IMR-90 (cell line): ENCODE results near the gene EEPD1. TPM values are rescaled to one million over a fixed set of nuclear protein-coding genes. Genes with fewer than 3 reads are reported as not detected.

Source experiments
- ATAC-seq: fragments of 200-7000 bp; cut with Tn5 transposase; 2 replicates; pipeline ENCODE4 v1.9.1; 2020; ENCODE audit warnings: low read depth, mild to moderate bottlenecking, moderate library complexity
- BruUV-seq: library from RNA; stranded (reverse); fragments of 400-500 nt; replicated peaks from 2 replicates; lab custom pipeline; 2021; lab: Mats Ljungman, UMichigan
- CTCF ChIA-PET: fragments of 300-600 bp; formaldehyde crosslinking; extraction: SDS; loops from one replicate; lab custom pipeline; 2021; ENCODE audit warnings: antibody characterized with exemption; lab: Yijun Ruan, JAX
- POLR2A ChIA-PET: fragments of 300-600 bp; sonication (Branson Sonifier 250); formaldehyde crosslinking; loops from one replicate; lab custom pipeline; 2022; ENCODE audit warnings: antibody characterized with exemption; ENCODE audit not compliant: unreplicated experiment; lab: Charles Lee
- DNase-seq: peaks from one replicate; pipeline ENCODE4 v3.0.0; 2013
- H2AFZ ChIP-seq: replicated peaks from 2 replicates; pipeline ENCODE3; 2013; ENCODE audit warnings: low read length, mild to moderate bottlenecking; ENCODE audit not compliant: poor library complexity
- H2AK5ac ChIP-seq: 2 replicates; pipeline ENCODE4 v1.6.1; 2013; ENCODE audit warnings: low read depth, low read length, inconsistent platforms
- H2AK9ac ChIP-seq: replicated peaks from 2 replicates; pipeline ENCODE3; 2013; ENCODE audit warnings: mild to moderate bottlenecking, low read depth, low read length, moderate library complexity; ENCODE audit not compliant: poor library complexity
- H2BK120ac ChIP-seq: 2 replicates; pipeline ENCODE4 v1.6.1; 2013; ENCODE audit warnings: low read depth, low read length, inconsistent platforms
- H2BK15ac ChIP-seq: 3 replicates; pipeline ENCODE4 v1.6.1; 2013; ENCODE audit warnings: low read depth, low read length, inconsistent platforms
- H2BK20ac ChIP-seq: 2 replicates; pipeline ENCODE4 v1.6.1; 2013; ENCODE audit warnings: low read depth, mild to moderate bottlenecking, inconsistent platforms, low read length, moderate library complexity
- H2BK5ac ChIP-seq: 2 replicates; pipeline ENCODE4 v1.6.1; 2013; ENCODE audit warnings: mild to moderate bottlenecking, low read depth, low read length, inconsistent platforms; ENCODE audit not compliant: poor library complexity, severe bottlenecking
- H3K14ac ChIP-seq: replicated peaks from 2 replicates; pipeline ENCODE4 v1.6.1; 2013; ENCODE audit warnings: low read depth, low read length, inconsistent platforms
- H3K18ac ChIP-seq: 2 replicates; pipeline ENCODE4 v1.6.1; 2013; ENCODE audit warnings: low read depth, low read length, control low read depth
- H3K23ac ChIP-seq: 2 replicates; pipeline ENCODE4 v1.6.1; 2013; ENCODE audit warnings: low read depth, low read length, inconsistent platforms
- H3K27ac ChIP-seq: 2 replicates; pipeline ENCODE4 v1.5.1; 2013; ENCODE audit warnings: mild to moderate bottlenecking, control low read depth, low read length; ENCODE audit not compliant: insufficient read depth
- H3K27me3 ChIP-seq: 2 replicates; pipeline ENCODE4 v1.6.1; 2013; ENCODE audit warnings: low read length; ENCODE audit not compliant: control insufficient read depth, insufficient read depth
- H3K36me3 ChIP-seq: 2 replicates; pipeline ENCODE4 v1.6.1; 2013; ENCODE audit warnings: low read length, mixed read lengths; ENCODE audit not compliant: control insufficient read depth, insufficient read depth
- H3K4ac ChIP-seq: 2 replicates; pipeline ENCODE4 v1.6.1; 2013; ENCODE audit warnings: low read depth, low read length, inconsistent platforms
- H3K4me1 ChIP-seq: 2 replicates; pipeline ENCODE4 v1.6.1; 2013; ENCODE audit warnings: low read length, mixed read lengths; ENCODE audit not compliant: control insufficient read depth, insufficient read depth
- H3K4me2 ChIP-seq: 2 replicates; pipeline ENCODE4 v1.6.1; 2013; ENCODE audit warnings: low read depth, mild to moderate bottlenecking, control low read depth, low read length, moderate library complexity
- H3K4me3 ChIP-seq: 2 replicates; pipeline ENCODE4 v1.5.1; 2013; ENCODE audit warnings: low read depth, mild to moderate bottlenecking, control low read depth, low read length, moderate library complexity; ENCODE audit not compliant: insufficient read depth
- H3K56ac ChIP-seq: 2 replicates; pipeline ENCODE4 v1.6.1; 2013; ENCODE audit warnings: low read length, inconsistent platforms; ENCODE audit not compliant: insufficient read depth; ENCODE audit errors: extremely low read depth
- H3K79me1 ChIP-seq, 2 experiments: 2 replicates each; pipeline ENCODE4 v1.6.1; 2013; ENCODE audit warnings: low read length in 2 of 2, inconsistent platforms in 1 of 2, low read depth in 1 of 2
- H3K9ac ChIP-seq: 2 replicates; pipeline ENCODE4 v1.6.1; 2013; ENCODE audit warnings: low read depth, low read length, control low read depth
- H3K9me1 ChIP-seq: 2 replicates; pipeline ENCODE4 v1.6.1; 2013; ENCODE audit warnings: low read length, inconsistent platforms; ENCODE audit not compliant: insufficient read depth
- H3K9me3 ChIP-seq: 2 replicates; pipeline ENCODE4 v1.6.1; 2013; ENCODE audit warnings: low read length; ENCODE audit not compliant: control insufficient read depth, insufficient read depth
- H4K20me1 ChIP-seq: 2 replicates; pipeline ENCODE4 v1.6.1; 2013; ENCODE audit warnings: low read length, inconsistent platforms; ENCODE audit not compliant: insufficient read depth
- H4K5ac ChIP-seq: 2 replicates; pipeline ENCODE4 v1.6.1; 2013; ENCODE audit warnings: mild to moderate bottlenecking, low read depth, low read length, control low read depth
- H4K8ac ChIP-seq, 2 experiments: 2 replicates each; pipeline ENCODE4 v1.6.1; 2013; ENCODE audit warnings: low read depth in 2 of 2, low read length in 2 of 2, control low read depth in 1 of 2, inconsistent platforms in 1 of 2
- H4K91ac ChIP-seq: 2 replicates; pipeline ENCODE4 v1.6.1; 2013; ENCODE audit warnings: low read depth, low read length, inconsistent platforms; ENCODE audit not compliant: insufficient read depth
- FOS ChIP-seq: fragments of 150-350 bp; IDR thresholded peaks from 2 replicates; pipeline ENCODE4 v1.6.1; 2016; ENCODE audit warnings: low read depth, low read length
- WGBS, 2 experiments: methylation state at CpG; one replicate each; pipeline versions ENCODE4 v1.1.5 to v1.1.7; 2013; ENCODE audit warnings: missing lambda C conversion rate in 2 of 2; ENCODE audit not compliant: insufficient read length in 1 of 2; ENCODE audit errors: extremely low coverage in 2 of 2; 5-methylcytosine and 5-hydroxymethylcytosine counted together
- dilution Hi-C: fragments of 300-500 bp; cut with HindIII; formaldehyde crosslinking; loops from one replicate; pipeline ENCODE4 v1.14.3; 2018; ENCODE audit warnings: low sequenced_read_pairs; ENCODE audit not compliant: unreplicated experiment
- in situ Hi-C: fragments of 300-500 bp; cut with MboI; formaldehyde crosslinking; loops from 3 replicates; pipeline ENCODE4 v1.14.3; 2019; ENCODE audit warnings: low sequenced_read_pairs, inconsistent platforms, mixed read lengths
- intact Hi-C: fragments of 100-400 bp; cut with micrococcal nuclease; formaldehyde crosslinking; loops from 2 replicates; pipeline ENCODE4 v1.10.0; 2022
- polyA plus RNA-seq, 3 experiments: library from polyadenylated mRNA; depleted of rRNA; stranded (reverse); fragments of >200 nt; gene quantifications; 2 replicates each; pipeline ENCODE4 v1.2.3, GENCODE V29; 2012; ENCODE audit warnings: low replicate concordance in 1 of 3
- total RNA-seq: library from RNA; depleted of rRNA; stranded (reverse); fragments of >200 nt; gene quantifications from 2 replicates; pipeline ENCODE4 v1.2.3, GENCODE V29; 2012
- TF ChIP-seq, protein P1 (sequence below): conservative IDR thresholded peaks from 2 replicates; pipeline ENCODE4 v1.5.1; 2012; ENCODE audit warnings: mild to moderate bottlenecking, low read depth, low read length, improper control_type of control experiment

Gene EEPD1
- total and polyA plus RNA-seq, 2 of the 4 experiments (the other 2 are of a cell fraction) = 7.3 to 15.2 TPM

- CTCF ChIA-PET = no interaction called here
- in situ Hi-C loops = no loop called here
- no CpG with 5 or more reads among the region's 1 CpG for WGBS, 2 experiments
Measured at GRCh38 chr7:36161996-36162395, 8.9 kb downstream of the EEPD1 start.

More at GRCh38 chr7:36161996-36162395, 8.9 kb downstream of the EEPD1 start:
- no TSS peak for BruUV-seq
- ATAC-seq (no peak), DNase-seq (no peak)
- Histone ChIP-seq H3K18ac (no peak overlapping the region), H3K9me3 (no peaks in the 10 kb centered on the region), H3K79me1 (peaks cover 16 to 52% of the 10 kb centered on the region in 2 experiments), H3K14ac (no peak overlapping the region), H2AK9ac (no peak overlapping the region), H3K23ac (no peak overlapping the region), H2AK5ac (no peak overlapping the region), H3K36me3 (peaks cover 1% of the 10 kb centered on the region), H2BK120ac (no peak overlapping the region), H4K20me1 (no peaks in the 10 kb centered on the region; the same call in 1 of the 2 replicates), H3K27me3 (no peaks in the 10 kb centered on the region), H3K4ac (no peak overlapping the region), H2BK5ac (no peak overlapping the region), H3K9ac (no peak overlapping the region), H2BK20ac (no peak overlapping the region), H3K9me1 (peaks cover 14% of the 10 kb centered on the region), H3K4me2 (no peak overlapping the region), H3K27ac (no peak overlapping the region), H2BK15ac (no peak overlapping the region), H4K8ac (no peak overlapping the region), H4K91ac (no peak overlapping the region), H2AFZ (no peak overlapping the region), H3K56ac (no peak overlapping the region), H3K4me3 (no peak overlapping the region), H4K5ac (no peak overlapping the region), H3K4me1 (peaks cover 2% of the 10 kb centered on the region; the same call in 1 of the 2 replicates)
- dilution Hi-C loops (no loop called here), intact Hi-C loops (no loop called here)
- TF ChIP-seq, protein P1, sequence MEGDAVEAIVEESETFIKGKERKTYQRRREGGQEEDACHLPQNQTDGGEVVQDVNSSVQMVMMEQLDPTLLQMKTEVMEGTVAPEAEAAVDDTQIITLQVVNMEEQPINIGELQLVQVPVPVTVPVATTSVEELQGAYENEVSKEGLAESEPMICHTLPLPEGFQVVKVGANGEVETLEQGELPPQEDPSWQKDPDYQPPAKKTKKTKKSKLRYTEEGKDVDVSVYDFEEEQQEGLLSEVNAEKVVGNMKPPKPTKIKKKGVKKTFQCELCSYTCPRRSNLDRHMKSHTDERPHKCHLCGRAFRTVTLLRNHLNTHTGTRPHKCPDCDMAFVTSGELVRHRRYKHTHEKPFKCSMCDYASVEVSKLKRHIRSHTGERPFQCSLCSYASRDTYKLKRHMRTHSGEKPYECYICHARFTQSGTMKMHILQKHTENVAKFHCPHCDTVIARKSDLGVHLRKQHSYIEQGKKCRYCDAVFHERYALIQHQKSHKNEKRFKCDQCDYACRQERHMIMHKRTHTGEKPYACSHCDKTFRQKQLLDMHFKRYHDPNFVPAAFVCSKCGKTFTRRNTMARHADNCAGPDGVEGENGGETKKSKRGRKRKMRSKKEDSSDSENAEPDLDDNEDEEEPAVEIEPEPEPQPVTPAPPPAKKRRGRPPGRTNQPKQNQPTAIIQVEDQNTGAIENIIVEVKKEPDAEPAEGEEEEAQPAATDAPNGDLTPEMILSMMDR = no peak
- no peak for TF ChIP-seq FOS
- POLR2A ChIA-PET = no interaction called here
